Large intestine (tissue), 3 donors: ENCODE results near the gene RNF144A. TPM values are rescaled to one million over a fixed set of nuclear protein-coding genes. Genes with fewer than 3 reads are reported as not detected.

Experiments used
- DNase-seq, 2 donors: peaks; one replicate each; pipeline versions ENCODE4 v3.0.0 to v3.0.0-alpha.2; 2013
- H3K27ac ChIP-seq: one replicate; pipeline ENCODE4 v1.5.1; 2013; ENCODE audit warnings: low read length
- H3K27me3 ChIP-seq: 2 replicates; pipeline ENCODE4 v1.6.1; 2013; ENCODE audit warnings: low read length; ENCODE audit not compliant: control insufficient read depth, insufficient read depth
- H3K36me3 ChIP-seq: 2 replicates; pipeline ENCODE4 v1.6.1; 2013; ENCODE audit warnings: low read length; ENCODE audit not compliant: control insufficient read depth, insufficient read depth
- H3K4me1 ChIP-seq: one replicate; pipeline ENCODE4 v1.6.1; 2013; ENCODE audit warnings: low read length; ENCODE audit not compliant: control insufficient read depth, insufficient read depth
- H3K4me3 ChIP-seq: one replicate; pipeline ENCODE4 v1.5.1; 2013; ENCODE audit warnings: low read length
- H3K9me3 ChIP-seq: one replicate; pipeline ENCODE4 v1.6.1; 2013; ENCODE audit warnings: mild to moderate bottlenecking, low read depth, low read length, moderate library complexity; ENCODE audit not compliant: control insufficient read depth
- WGBS: methylation state at CpG from one replicate; pipeline ENCODE4 v1.1.5; 2013; ENCODE audit warnings: low lambda C conversion rate; ENCODE audit not compliant: insufficient coverage; 5-methylcytosine and 5-hydroxymethylcytosine counted together
- polyA plus RNA-seq: library from polyadenylated mRNA; unstranded; fragments of 120-200 nt; gene quantifications from one replicate; pipeline ENCODE4 v1.2.1, GENCODE V29; 2013

The RNF144A gene
- polyA plus RNA-seq, 1 donor: 7.2 TPM

DNA sequence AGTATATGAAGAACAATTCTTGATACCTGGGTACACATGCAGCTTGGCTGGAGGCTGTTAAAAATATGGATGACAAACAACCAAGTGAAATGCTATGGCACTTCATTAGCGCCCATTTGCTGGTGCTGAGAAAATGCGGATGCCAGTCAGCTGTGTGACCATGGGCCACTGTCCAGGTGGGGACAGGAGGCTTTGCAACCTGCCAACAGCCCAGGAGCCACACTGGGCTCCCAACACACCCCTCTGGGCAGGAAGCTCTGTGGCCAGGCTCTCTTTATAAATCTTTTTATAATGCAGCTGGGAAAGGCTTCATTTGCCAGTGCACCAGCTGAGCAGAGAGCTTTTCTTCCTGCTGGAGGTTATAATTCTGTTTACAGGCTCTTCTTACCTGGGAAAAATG, 19.9 kb downstream of the RNF144A start:
- DNase-seq: no peak
- Histone ChIP-seq H3K27ac (no peak overlapping the region), H3K4me1 (no peaks in the 10 kb centered on the region), H3K9me3 (no peaks in the 10 kb centered on the region), H3K4me3 (no peak overlapping the region), H3K36me3 (no peaks in the 10 kb centered on the region), H3K27me3 (no peaks in the 10 kb centered on the region)
- no CpG with 5 or more reads among the region's 2 CpGs for WGBS

DNA sequence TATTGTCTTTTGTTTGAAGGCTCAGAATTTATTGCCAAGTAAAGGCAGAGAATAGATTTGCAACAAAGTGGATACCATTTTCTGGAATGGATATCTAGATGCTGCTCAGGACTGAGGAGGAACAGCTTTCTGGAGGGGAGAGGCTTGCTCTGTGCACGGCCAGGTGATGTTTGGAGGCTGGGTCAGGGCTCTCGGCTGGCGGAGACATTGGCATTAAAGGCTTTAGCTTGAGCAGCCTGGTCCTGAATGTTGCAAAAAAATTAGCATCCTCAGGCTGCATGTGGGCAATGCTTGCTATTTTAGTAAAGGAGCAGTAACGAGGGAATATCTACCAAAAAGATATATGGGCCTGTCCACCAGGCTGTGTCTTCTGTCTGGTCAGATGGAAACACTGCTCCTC, 20.4 kb downstream of the RNF144A start:
- Histone ChIP-seq H3K4me1 (no peaks in the 10 kb centered on the region), H3K27me3 (no peaks in the 10 kb centered on the region), H3K27ac (no peak overlapping the region), H3K36me3 (no peaks in the 10 kb centered on the region), H3K4me3 (no peak overlapping the region), H3K9me3 (no peaks in the 10 kb centered on the region)
- DNase-seq: no peak
- WGBS: no CpG with 5 or more reads among the region's 4 CpGs

DNA sequence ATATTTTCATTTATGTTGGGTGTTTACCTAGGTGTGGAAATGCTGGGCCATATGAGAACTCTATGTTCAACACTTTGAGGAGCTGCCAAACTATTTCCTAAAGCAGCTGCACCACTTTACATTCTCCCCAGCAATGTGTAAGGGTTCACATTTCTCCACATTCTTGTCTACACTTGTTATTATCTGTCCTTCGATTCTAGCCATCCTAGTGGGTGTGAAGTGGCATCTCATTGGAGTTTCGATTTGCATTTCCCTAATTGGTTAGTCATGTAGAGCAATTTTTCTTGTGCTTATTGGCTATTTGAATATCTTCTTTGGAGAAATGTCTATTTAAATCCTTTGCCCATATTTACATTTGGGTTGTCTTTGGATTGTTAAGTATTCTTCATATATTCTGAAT, 21.9 kb downstream of the RNF144A start:
- WGBS: 100% methylated on average over 1 of the region's 2 CpGs
- no peaks in the 10 kb centered on the region for H3K36me3 ChIP-seq
- no peak overlapping the region for H3K4me3 ChIP-seq
- H3K27me3 ChIP-seq: no peaks in the 10 kb centered on the region
- no peak for DNase-seq
- H3K4me1 ChIP-seq: no peaks in the 10 kb centered on the region
- no peaks in the 10 kb centered on the region for H3K9me3 ChIP-seq
- no peak overlapping the region for H3K27ac ChIP-seq

DNA sequence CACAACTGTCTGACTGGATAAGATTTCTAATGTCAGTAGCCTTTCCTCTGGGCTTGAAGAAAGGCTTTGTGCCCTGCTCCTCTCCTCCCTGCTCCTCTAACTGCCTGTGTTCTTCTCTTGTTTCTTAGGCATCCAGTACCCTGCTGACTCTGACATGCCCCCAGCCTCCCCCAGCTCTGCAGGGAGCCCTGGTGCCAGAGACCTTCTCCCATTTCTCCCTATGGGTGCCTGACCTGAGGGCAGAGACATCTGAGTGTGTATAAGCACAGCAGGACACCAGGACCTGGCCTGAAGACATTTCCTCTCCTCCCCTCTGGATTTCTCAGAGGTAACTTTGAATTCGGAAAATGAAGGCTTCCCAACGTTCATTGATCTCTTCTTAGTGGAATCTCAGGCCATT, 23.6 kb downstream of the RNF144A start:
- H3K4me3 ChIP-seq: no peak overlapping the region
- DNase-seq: no peak
- H3K27ac ChIP-seq: no peak overlapping the region
- no peaks in the 10 kb centered on the region for H3K4me1 ChIP-seq
- no peaks in the 10 kb centered on the region for H3K27me3 ChIP-seq
- no CpG with 5 or more reads among the region's 2 CpGs for WGBS
- H3K36me3 ChIP-seq: no peaks in the 10 kb centered on the region
- H3K9me3 ChIP-seq: no peaks in the 10 kb centered on the region

DNA sequence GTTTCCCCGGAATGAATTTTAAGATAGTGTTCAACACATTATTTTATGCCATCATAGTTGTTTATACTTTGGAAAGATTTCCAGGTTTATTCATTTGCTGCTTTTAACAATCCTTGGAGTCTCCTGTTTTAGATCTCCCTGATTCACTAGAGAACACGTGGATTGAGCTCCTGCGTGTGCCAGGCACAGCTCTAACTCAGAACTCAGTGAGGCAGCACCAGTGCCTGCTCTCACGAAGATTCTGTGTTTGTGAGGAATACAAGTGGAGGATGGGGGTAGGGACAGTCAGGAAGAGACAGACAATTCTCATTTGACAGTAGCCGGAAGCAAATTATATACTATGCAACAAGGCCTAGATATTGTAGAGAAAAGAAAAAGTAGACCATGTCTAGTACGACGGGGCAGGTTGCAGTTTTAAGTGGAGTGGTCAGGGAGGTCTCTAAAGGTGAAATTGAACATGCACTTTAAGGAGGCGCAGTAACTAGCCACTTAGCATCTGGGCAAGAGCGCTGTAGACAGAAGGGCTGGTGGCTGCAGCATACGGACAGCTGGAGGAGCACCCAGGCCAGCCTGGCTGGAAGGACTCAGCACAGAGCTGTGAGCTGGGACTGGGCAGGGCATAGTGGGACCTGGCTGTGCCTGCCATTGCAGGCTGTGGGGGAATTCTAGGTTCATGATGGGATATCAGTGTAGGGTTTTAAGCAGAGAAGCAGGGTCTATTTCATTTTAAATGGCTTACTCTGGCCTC, 24.3 kb downstream of the RNF144A start:
- no peak for DNase-seq
- Histone ChIP-seq H3K4me3 (no peak overlapping the region), H3K27me3 (no peaks in the 10 kb centered on the region), H3K4me1 (no peaks in the 10 kb centered on the region), H3K36me3 (no peaks in the 10 kb centered on the region), H3K27ac (no peak overlapping the region), H3K9me3 (no peaks in the 10 kb centered on the region)
- WGBS: 100% methylated on average over 3 of the region's 10 CpGs

DNA sequence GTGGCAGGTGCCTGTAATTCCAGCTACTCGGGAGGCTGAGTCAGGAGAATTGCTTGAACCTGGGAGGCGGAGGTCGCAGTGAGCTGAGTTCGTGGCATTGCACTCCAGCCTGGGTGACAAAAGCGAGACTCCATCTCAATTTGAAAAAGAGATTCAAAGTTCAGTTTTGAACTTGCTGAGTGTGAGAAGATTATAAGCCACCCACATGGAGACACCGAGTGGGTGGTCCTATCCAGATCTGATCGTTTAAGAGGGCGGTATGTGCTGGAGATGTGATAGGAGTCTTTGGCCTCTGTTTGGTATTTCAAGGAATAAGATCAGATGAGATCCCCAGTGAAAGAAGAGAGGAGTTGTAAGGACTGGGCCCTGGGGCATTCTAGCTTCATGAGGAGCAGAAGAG, 25.6 kb downstream of the RNF144A start:
- DNase-seq: no peak
- H3K4me1 ChIP-seq: no peaks in the 10 kb centered on the region
- 100% methylated on average over 1 of the region's 8 CpGs for WGBS
- H3K36me3 ChIP-seq: no peaks in the 10 kb centered on the region
- no peak overlapping the region for H3K4me3 ChIP-seq
- H3K27me3 ChIP-seq: no peaks in the 10 kb centered on the region
- no peak overlapping the region for H3K27ac ChIP-seq
- no peaks in the 10 kb centered on the region for H3K9me3 ChIP-seq

DNA sequence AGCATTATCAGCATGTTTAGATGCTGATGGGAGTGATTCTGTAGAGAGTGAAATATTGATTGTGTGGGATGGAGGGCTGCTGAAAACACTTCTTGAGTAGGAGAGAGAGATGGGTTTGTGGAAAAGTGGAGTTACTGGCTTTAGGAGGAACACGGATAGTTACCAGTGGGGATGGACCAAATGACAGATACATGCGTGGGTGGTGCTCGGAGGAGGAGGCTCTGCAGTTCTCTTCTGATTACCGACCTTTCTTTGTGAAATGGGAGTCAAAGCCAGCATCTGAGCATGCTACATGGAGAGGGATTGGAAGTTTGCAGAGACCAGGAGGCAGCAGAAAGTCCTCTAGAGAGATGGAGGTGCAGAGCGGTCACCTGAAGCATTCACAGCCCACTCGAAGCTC, 26.3 kb downstream of the RNF144A start:
- Histone ChIP-seq H3K36me3 (no peaks in the 10 kb centered on the region), H3K27me3 (no peaks in the 10 kb centered on the region), H3K4me1 (no peaks in the 10 kb centered on the region), H3K4me3 (no peak overlapping the region), H3K27ac (no peak overlapping the region), H3K9me3 (no peaks in the 10 kb centered on the region)
- no peak for DNase-seq
- 100% methylated on average over 1 of the region's 6 CpGs for WGBS

DNA sequence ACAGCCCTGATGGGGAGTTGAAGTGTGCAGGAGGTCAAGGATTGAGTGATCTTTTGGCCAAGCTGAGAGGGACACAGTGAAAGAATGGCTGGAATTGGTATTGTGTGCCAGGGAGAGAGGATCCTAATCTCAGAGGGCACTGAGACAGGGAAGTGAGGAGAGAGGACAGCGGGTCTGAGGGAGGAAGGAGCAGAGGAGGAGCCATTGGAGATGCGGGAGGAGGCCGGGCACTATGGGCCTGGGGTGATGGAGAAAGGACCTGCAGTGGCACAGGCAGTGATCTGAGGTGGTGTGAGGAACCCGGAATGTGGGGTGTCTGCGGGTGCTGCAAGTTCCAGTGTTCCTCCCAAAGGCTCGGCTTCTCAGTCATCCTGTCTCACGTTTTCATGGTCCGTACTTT, 26.8 kb downstream of the RNF144A start:
- H3K4me1 ChIP-seq: no peaks in the 10 kb centered on the region
- H3K27me3 ChIP-seq: no peaks in the 10 kb centered on the region
- no peak overlapping the region for H3K27ac ChIP-seq
- no CpG with 5 or more reads among the region's 8 CpGs for WGBS
- no peaks in the 10 kb centered on the region for H3K9me3 ChIP-seq
- H3K36me3 ChIP-seq: no peaks in the 10 kb centered on the region
- H3K4me3 ChIP-seq: no peak overlapping the region
- DNase-seq: no peak

DNA sequence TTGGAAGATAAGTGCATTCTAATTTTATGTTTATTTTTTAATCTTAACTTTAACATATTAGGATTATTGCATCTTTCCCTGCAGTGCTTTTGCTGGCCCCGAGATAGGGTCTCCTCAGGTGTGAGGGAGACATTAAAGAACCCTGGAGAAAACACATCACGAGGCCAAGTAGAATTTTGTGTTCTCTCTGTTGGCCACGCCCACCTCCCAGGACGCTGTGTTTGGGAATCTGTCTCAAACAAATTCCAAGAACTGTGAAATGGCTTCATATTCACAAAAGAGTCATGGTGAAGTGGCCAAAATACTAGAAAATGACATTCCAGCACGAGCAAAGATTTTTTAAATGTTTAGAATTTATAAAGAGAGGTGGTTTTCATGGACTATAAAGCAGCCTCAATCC, 27.3 kb downstream of the RNF144A start:
- DNase-seq: no peak

DNA sequence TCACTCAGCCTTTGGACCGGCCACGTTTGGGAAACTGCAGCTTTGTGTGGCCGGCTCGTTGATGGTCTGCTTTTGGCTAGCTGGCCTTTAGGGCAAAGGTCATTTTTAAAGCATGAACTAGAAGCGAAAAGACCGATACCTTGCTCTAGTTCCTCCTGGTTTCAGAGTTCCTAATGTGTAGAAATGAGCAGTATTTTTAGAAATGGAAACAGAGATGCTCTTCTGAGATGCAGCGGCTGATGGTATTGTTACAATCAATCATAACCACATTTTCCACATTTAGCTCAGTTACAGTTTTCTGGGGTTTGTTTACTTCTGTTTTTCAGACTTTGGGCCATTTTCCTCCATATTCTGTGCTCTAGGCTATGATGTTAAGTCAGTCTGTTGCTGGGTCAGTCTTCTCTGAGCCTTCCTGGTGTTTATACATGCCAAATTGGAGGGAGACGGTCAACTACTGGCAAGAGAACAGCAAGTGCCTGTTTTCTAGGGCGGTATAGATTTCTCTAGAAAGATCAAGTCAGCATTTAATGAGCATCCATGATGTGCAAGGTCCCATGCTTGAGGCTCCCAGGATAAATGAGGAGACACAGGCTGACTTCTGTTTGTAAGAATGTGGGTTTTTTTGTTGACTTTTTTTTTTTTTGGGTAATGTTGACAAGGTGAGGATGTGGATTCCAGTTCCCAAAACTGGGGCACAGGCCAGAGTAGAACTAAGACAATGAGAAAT, 28.0 kb downstream of the RNF144A start:
- Histone ChIP-seq H3K36me3 (no peaks in the 10 kb centered on the region), H3K4me3 (no peak overlapping the region), H3K9me3 (no peaks in the 10 kb centered on the region), H3K27me3 (no peaks in the 10 kb centered on the region), H3K27ac (no peak overlapping the region), H3K4me1 (no peaks in the 10 kb centered on the region)
- 85% methylated on average over 2 of the region's 9 CpGs for WGBS
- DNase-seq: no peak

More for the DNA sequence above, 27.3 kb downstream of the RNF144A start:
- Histone ChIP-seq H3K4me1 (no peaks in the 10 kb centered on the region), H3K4me3 (no peak overlapping the region), H3K27ac (no peak overlapping the region), H3K36me3 (no peaks in the 10 kb centered on the region), H3K27me3 (no peaks in the 10 kb centered on the region), H3K9me3 (no peaks in the 10 kb centered on the region)
- WGBS: 100% methylated on average over 1 of the region's 5 CpGs

DNA sequence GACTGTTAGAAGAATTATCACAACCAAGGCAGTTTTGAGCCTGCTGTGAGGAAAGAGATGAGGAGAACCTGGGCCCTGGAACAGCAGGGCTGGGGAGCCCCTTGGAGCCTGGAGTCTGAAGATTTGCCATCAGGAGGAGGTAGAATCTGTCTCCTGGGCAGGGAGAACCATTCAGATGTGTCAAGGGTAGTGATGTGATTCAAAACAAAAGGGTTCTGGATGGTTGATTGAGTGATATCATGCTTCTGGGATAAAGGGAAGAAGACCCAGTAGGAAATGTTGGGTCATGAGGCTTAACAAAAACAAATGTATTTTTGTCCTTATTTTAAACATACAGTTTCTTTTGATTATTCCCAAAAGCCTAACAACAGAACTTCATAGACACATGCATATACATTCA, 28.6 kb downstream of the RNF144A start:
- Histone ChIP-seq H3K4me3 (no peak overlapping the region), H3K27ac (no peak overlapping the region), H3K9me3 (no peaks in the 10 kb centered on the region), H3K36me3 (no peaks in the 10 kb centered on the region), H3K4me1 (no peaks in the 10 kb centered on the region), H3K27me3 (no peaks in the 10 kb centered on the region)
- DNase-seq: no peak
